GM23338 (cell line): Measurements from ENCODE around the gene GRID1.

Experiments used
- CTCF ChIP-seq, 2 experiments: fragments of 200-600 bp in 1 of 2; sonication (generic) in 1 of 2; conservative IDR thresholded peaks; 2 replicates each; pipeline versions ENCODE4 v1.5.1 to v1.6.1; 2016 to 2017; ENCODE audit warnings: antibody characterized with exemption in 2 of 2, low read depth in 2 of 2, mild to moderate bottlenecking in 2 of 2, moderate library complexity in 1 of 2
- EZH2 ChIP-seq: fragments of 200-600 bp; sonication (generic); IDR thresholded peaks from one replicate; pipeline ENCODE4 v1.8.0; 2017; ENCODE audit warnings: antibody characterized with exemption, mild to moderate bottlenecking, low read depth; ENCODE audit not compliant: unreplicated experiment
- POLR2AphosphoS5 ChIP-seq: IDR thresholded peaks from 2 replicates; pipeline ENCODE4 v1.6.1; 2016; ENCODE audit warnings: antibody characterized with exemption, low read depth
- ZNF114 ChIP-seq: fragments of 250-450 bp; sonication (Bioruptor Pico); IDR thresholded peaks from 2 replicates; pipeline ENCODE4 v1.5.0; 2020; ENCODE audit warnings: mild to moderate bottlenecking, moderate library complexity
- ZNF331 ChIP-seq: fragments of 250-450 bp; sonication (Bioruptor Pico); IDR thresholded peaks from 2 replicates; pipeline ENCODE4 v1.5.0; 2020; ENCODE audit warnings: low read depth, mild to moderate bottlenecking, moderate library complexity

GRCh38 chr10:85917601-85918000 is 449.0 kb downstream of the GRID1 start:
- TF ChIP-seq POLR2AphosphoS5 (no peak), CTCF (conservative IDR thresholded peaks at IDR 0.05; ENCODE audit: low read depth in 2 of 2) (no peak), ZNF114 (CRISPR knock-in tag) (no peak), ZNF331 (no peak), EZH2 (no peak)
